Left forelimb (tissue), 1 donor: Measurements from ENCODE around the gene COBL.

Experiments used
- DNase-seq: peaks from one replicate; pipeline ENCODE4 v3.0.0-alpha.2; 2018; ENCODE audit warnings: low spot score

Gene COBL

GRCh38 chr7:51316666-51317581 lies at the start of gene COBL:
COBL (minus strand) TSS chr7:51316809; CDS start chr7:51316633, 176 bp downstream.
- DNase-seq, result no peak

GRCh38 chr7:51366172-51366728 lies 49.6 kb upstream of the COBL start:
- DNase-seq, result no peak

GRCh38 chr7:51357821-51358220 lies 41.2 kb upstream of the COBL start:
- DNase-seq, result no peak

GRCh38 chr7:51356849-51357516 lies 40.4 kb upstream of the COBL start:
- DNase-seq, result no peak

- no peak for DNase-seq
Observed at GRCh38 chr7:51354897-51355296, 38.3 kb upstream of the COBL start.

GRCh38 chr7:51354434-51354833 lies 37.8 kb upstream of the COBL start:
- no peak for DNase-seq

- no peak for DNase-seq
Observed at GRCh38 chr7:51352174-51353100, 35.8 kb upstream of the COBL start.

- no peak for DNase-seq
Observed at GRCh38 chr7:51351661-51352060, 35.1 kb upstream of the COBL start.

- no peak for DNase-seq
Observed at GRCh38 chr7:51350546-51350896, 33.9 kb upstream of the COBL start.

GRCh38 chr7:51349820-51350545 lies 33.4 kb upstream of the COBL start:
- no peak for DNase-seq

- DNase-seq, result no peak
Observed at GRCh38 chr7:51346126-51346525, 29.5 kb upstream of the COBL start.

- no peak for DNase-seq
Observed at GRCh38 chr7:51344406-51345138, 28.0 kb upstream of the COBL start.

- no peak for DNase-seq
Observed at GRCh38 chr7:51340936-51341335, 24.3 kb upstream of the COBL start.

GRCh38 chr7:51340029-51340838 lies 23.6 kb upstream of the COBL start:
- no peak for DNase-seq

- DNase-seq, result no peak
Observed at GRCh38 chr7:51335057-51335456, 18.4 kb upstream of the COBL start.

- DNase-seq, result no peak
Observed at GRCh38 chr7:51329696-51330263, 13.2 kb upstream of the COBL start.

GRCh38 chr7:51328351-51328801 lies 11.8 kb upstream of the COBL start:
- DNase-seq, result no peak

GRCh38 chr7:51327287-51327717 lies 10.7 kb upstream of the COBL start:
- DNase-seq, result no peak

- DNase-seq, result no peak
Observed at GRCh38 chr7:51326656-51327286, 10.2 kb upstream of the COBL start.
